DMS53 treated with DMSO at 0.1 percent for 48 hours (cell line): ENCODE data around the gene PDZRN3.

Experiments used
- DNase-seq: peaks from one replicate; lab custom pipeline; 2025; ENCODE audit not compliant: unreplicated experiment; lab: John Stamatoyannopoulos, UW

PDZRN3 gene

GRCh38 chr3:73558727-73559075 is 66.0 kb downstream of the PDZRN3 start:
- no peak for DNase-seq

- no peak for DNase-seq
Measured at GRCh38 chr3:73557986-73558726, 66.6 kb downstream of the PDZRN3 start.

- DNase-seq = no peak
Measured at GRCh38 chr3:73556520-73557372, 68.0 kb downstream of the PDZRN3 start.

GRCh38 chr3:73555076-73555475 is 69.7 kb downstream of the PDZRN3 start:
- no peak for DNase-seq

GRCh38 chr3:73552700-73553099 is 72.0 kb downstream of the PDZRN3 start:
- peak; percentile 23 for DNase-seq

GRCh38 chr3:73550032-73550431 is 74.7 kb downstream of the PDZRN3 start:
- no peak for DNase-seq

- no peak for DNase-seq
Measured at GRCh38 chr3:73549051-73549600, 75.6 kb downstream of the PDZRN3 start.

GRCh38 chr3:73548436-73548835 is 76.3 kb downstream of the PDZRN3 start:
- no peak for DNase-seq

- DNase-seq = no peak
Measured at GRCh38 chr3:73547427-73548248, 77.1 kb downstream of the PDZRN3 start.

- no peak for DNase-seq
Measured at GRCh38 chr3:73546961-73547360, 77.8 kb downstream of the PDZRN3 start.

GRCh38 chr3:73543412-73543811 is 81.3 kb downstream of the PDZRN3 start:
- no peak for DNase-seq

- DNase-seq = peak; percentile 20
Measured at GRCh38 chr3:73542136-73542535, 82.6 kb downstream of the PDZRN3 start.

- no peak for DNase-seq
Measured at GRCh38 chr3:73540969-73541740, 83.6 kb downstream of the PDZRN3 start.

- no peak for DNase-seq
Measured at GRCh38 chr3:73538486-73538885, 86.3 kb downstream of the PDZRN3 start.

- DNase-seq = no peak
Measured at GRCh38 chr3:73536952-73537351, 87.8 kb downstream of the PDZRN3 start.

GRCh38 chr3:73536336-73536895 is 88.3 kb downstream of the PDZRN3 start:
- no peak for DNase-seq

- no peak for DNase-seq
Measured at GRCh38 chr3:73535931-73536330, 88.8 kb downstream of the PDZRN3 start.

GRCh38 chr3:73535137-73535536 is 89.6 kb downstream of the PDZRN3 start:
- DNase-seq = no peak

- no peak for DNase-seq
Measured at GRCh38 chr3:73530022-73530396, 94.7 kb downstream of the PDZRN3 start.

GRCh38 chr3:73529308-73530021 is 95.3 kb downstream of the PDZRN3 start:
- DNase-seq = no peak
